Activated CD4-positive, CD25-positive, alpha-beta regulatory T cell treated with anti-CD3 and anti-CD28 coated beads, Interleukin-2, amount 50 U/mL, for 16 hours (primary cell): Measurements from ENCODE around the gene AK2.
"Not testable (repeated sequence)": the region's sequence is repeated elsewhere in the genome, so short reads cannot be mapped to it uniquely, and the experiment has no call there.

Experiments used
- DNase-seq: peaks from one replicate; pipeline ENCODE4 v3.0.0-alpha.2; 2020; ENCODE audit warnings: low read depth, low spot score

AK2 gene

GRCh38 chr1:33050221-33051076 lies 13.8 kb upstream of the AK2 start:
- no peak for DNase-seq

- DNase-seq, result no peak
These were observed 12.7 kb upstream of the AK2 start for GRCh38 chr1:33049371-33049770.

GRCh38 chr1:33048426-33048825 lies 11.7 kb upstream of the AK2 start:
- no peak for DNase-seq

- DNase-seq, result no peak
These were observed 11.2 kb upstream of the AK2 start for GRCh38 chr1:33047839-33048305.

- no peak for DNase-seq
These were observed 10.6 kb upstream of the AK2 start for GRCh38 chr1:33047290-33047689.

- not testable (repeated sequence) for DNase-seq
These were observed 9.6 kb upstream of the AK2 start for GRCh38 chr1:33046234-33046633.

GRCh38 chr1:33045814-33046213 lies 9.1 kb upstream of the AK2 start:
- no peak for DNase-seq

- DNase-seq, result no peak
These were observed 8.6 kb upstream of the AK2 start for GRCh38 chr1:33045246-33045645.

GRCh38 chr1:33043267-33044092 lies 6.8 kb upstream of the AK2 start:
- DNase-seq, result no peak

GRCh38 chr1:33042831-33043230 lies 6.1 kb upstream of the AK2 start:
- DNase-seq, result no peak

- no peak for DNase-seq
These were observed 4.3 kb upstream of the AK2 start for GRCh38 chr1:33041026-33041425.

- DNase-seq, result no peak
These were observed 3.2 kb upstream of the AK2 start for GRCh38 chr1:33039840-33040239.

- no peak for DNase-seq
These were observed 595 bp downstream of the AK2 start for GRCh38 chr1:33036051-33036525.

GRCh38 chr1:33032126-33032869 lies 4.4 kb downstream of the AK2 start:
- no peak for DNase-seq

GRCh38 chr1:33031506-33031905 lies 5.2 kb downstream of the AK2 start:
- DNase-seq, result no peak

GRCh38 chr1:33030575-33030974 lies 6.1 kb downstream of the AK2 start:
- DNase-seq, result no peak

- DNase-seq, result no peak
These were observed 6.8 kb downstream of the AK2 start for GRCh38 chr1:33029921-33030320.

GRCh38 chr1:33029209-33029608 lies 7.5 kb downstream of the AK2 start:
- DNase-seq, result no peak

- DNase-seq, result no peak
These were observed 10.9 kb downstream of the AK2 start for GRCh38 chr1:33025761-33026160.

- no peak for DNase-seq
These were observed 11.5 kb downstream of the AK2 start for GRCh38 chr1:33025180-33025569.

GRCh38 chr1:33024430-33025179 lies 12.1 kb downstream of the AK2 start:
- not testable (repeated sequence) for DNase-seq
